ENCODE measurements around the gene MGAT4A. TPM values are rescaled to one million over a fixed set of nuclear protein-coding genes. Genes with fewer than 3 reads are reported as not detected.

The MGAT4A gene
- total RNA-seq, 4 donors from 2014 or later: 4.1 to 11.6 (median 7.1) TPM

DNA sequence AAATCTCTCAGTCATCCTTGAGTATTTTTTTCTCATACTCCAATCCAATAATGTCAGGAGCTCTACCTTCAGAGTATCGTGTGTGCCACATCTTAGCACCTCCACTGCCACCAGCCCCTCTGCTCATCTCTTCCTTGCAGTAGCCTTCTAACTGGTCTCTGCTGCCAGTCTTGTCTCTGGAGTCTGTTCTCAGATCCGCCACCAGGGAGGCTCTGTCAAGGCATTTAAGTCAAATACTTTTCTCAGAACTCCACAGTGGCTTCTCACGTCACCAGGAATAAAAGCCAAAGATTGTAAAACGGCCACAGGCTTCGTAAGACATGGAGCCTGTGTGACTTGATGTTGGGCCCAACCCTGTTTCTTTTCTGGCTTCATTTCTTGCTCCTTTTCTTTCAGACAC lies 115.5 kb downstream of the MGAT4A start:
- WGBS, 2 donors: 87 to 88% methylated on average over 5 of the region's 5 CpGs
- H3K27me3 ChIP-seq: no peaks in the 10 kb centered on the region
- peaks cover 4 to 16% (median 7%) of the 10 kb centered on the region in 3 donors for H3K4me1 ChIP-seq
- intact Hi-C loops (cut with DNase I): no loop called here
- no peak for DNase-seq
- H3K27ac ChIP-seq: no peak overlapping the region
- H3K9me3 ChIP-seq: no peaks in the 10 kb centered on the region
- TF ChIP-seq POLR2A (IDR thresholded peaks at IDR 0.05): no peak
- no peak for TF ChIP-seq CTCF (IDR thresholded peaks at IDR 0.05)
- H3K4me3 ChIP-seq: no peak overlapping the region
- peaks cover 0 to 89% (median 0%) of the 10 kb centered on the region in 3 donors for H3K36me3 ChIP-seq

GRCh38 chr2:98614024-98614739 lies 116.8 kb downstream of the MGAT4A start:
- TF ChIP-seq POLR2A (IDR thresholded peaks at IDR 0.05) (no peak), CTCF (IDR thresholded peaks at IDR 0.05) (no peak)
- Histone ChIP-seq H3K4me3 (no peak overlapping the region), H3K27ac (no peak overlapping the region), H3K27me3 (no peaks in the 10 kb centered on the region), H3K9me3 (no peaks in the 10 kb centered on the region), H3K4me1 (peaks cover 12 to 29% (median 18%) of the 10 kb centered on the region in 3 donors), H3K36me3 (peaks cover 0 to 89% (median 0%) of the 10 kb centered on the region in 3 donors)
- intact Hi-C loops (cut with DNase I): no loop called here
- no peak for DNase-seq
- 92 to 94% methylated on average over 9 of the region's 9 CpGs for WGBS, 2 donors

- no peak for DNase-seq
Observed at GRCh38 chr2:98608962-98609604, 121.8 kb downstream of the MGAT4A start.

DNA sequence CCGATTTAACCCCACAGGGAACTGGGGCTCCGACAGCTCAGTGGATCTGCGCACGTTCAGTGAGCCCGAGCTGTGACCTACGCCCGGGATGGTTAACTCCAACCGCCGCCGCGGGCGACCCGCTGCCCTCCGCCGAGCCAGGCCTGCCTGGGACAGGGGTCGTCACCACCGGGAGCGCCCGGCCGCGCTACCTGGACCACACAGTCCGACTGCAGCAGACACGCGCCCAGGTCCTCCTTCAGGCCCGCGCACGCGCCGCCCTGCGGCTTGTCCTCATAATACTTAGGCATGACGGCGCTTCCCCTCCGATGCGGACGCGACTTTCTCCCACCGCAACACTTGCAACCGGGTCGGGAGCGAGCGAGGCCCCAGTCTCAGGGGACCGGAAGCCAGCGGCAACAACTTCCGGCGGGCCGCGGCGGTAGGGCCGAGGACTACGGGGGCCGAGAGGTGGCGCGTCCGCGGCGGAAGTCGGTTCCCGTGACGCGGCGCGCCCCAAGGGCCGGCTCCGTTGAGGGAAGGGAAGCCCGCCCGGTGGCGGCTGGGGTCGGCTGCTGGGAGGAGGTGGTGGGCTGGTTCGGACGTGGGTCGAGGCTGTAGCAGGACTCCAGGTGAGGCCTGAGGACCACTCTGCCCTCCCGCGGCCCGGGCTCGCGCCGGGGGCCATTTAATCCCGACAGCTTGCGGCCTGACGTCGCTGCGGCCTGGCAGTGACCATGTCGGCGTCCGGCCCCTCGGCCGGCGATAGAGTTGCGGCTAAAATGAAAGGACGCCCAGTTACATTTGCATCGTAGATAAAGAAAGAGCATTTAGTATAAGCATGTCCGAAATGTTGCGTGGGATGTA lies 122.6 kb downstream of the MGAT4A start, which contains the start of the genes COA5 and UNC50:
COA5 (minus strand) TSS at position 397 of the 846 bp plus-strand sequence; CDS start at position 290, 107 bp downstream.
UNC50 (plus strand) TSS at position 474 of the 846 bp plus-strand sequence. CDS start 1,171 bp downstream, outside the sequence.
- Histone ChIP-seq H3K27me3 (no peaks in the 10 kb centered on the region), H3K27ac (peak within 1 kb of the TSS; percentile 94 to 97 (median 96)), H3K4me3 (peak within 1 kb of the TSS; percentile 92 to 99 (median 95)), H3K36me3 (peaks cover 0 to 39% (median 0%) of the 10 kb centered on the region in 3 donors), H3K4me1 (peaks cover 34 to 66% (median 34%) of the 10 kb centered on the region in 3 donors), H3K9me3 (no peaks in the 10 kb centered on the region)
- peak; percentile 33 for DNase-seq
- intact Hi-C loops (cut with DNase I): loop anchor here (5.0 kb wide), 1 partner anchor 41 kb away; no protein-coding TSS in a partner anchor
- 0% methylated on average over 5 to 32 of the region's 93 CpGs for WGBS, 2 donors
- peak in 1 of 6 experiments; percentile 13 for TF ChIP-seq CTCF (IDR thresholded peaks at IDR 0.05)
- peak in 3 of 4 donors; percentile 69 to 86 (median 85) for TF ChIP-seq POLR2A (IDR thresholded peaks at IDR 0.05)

More at GRCh38 chr2:98608962-98609604, 121.8 kb downstream of the MGAT4A start:
- TF ChIP-seq CTCF (IDR thresholded peaks at IDR 0.05) (no peak), POLR2A (IDR thresholded peaks at IDR 0.05) (no peak)
- Histone ChIP-seq H3K4me3 (peak overlapping the region; percentile 92 to 99 (median 95)), H3K27ac (peak overlapping the region; percentile 94 to 97 (median 96)), H3K36me3 (peaks cover 0 to 40% (median 0%) of the 10 kb centered on the region in 3 donors), H3K4me1 (peaks cover 34 to 66% (median 34%) of the 10 kb centered on the region in 3 donors), H3K9me3 (no peaks in the 10 kb centered on the region), H3K27me3 (no peaks in the 10 kb centered on the region)
- intact Hi-C loops (cut with DNase I): loop anchor here (5.0 kb wide), 1 partner anchor 42 kb away; no protein-coding TSS in a partner anchor
- WGBS, 2 donors: 4% methylated on average over 12 to 23 of the region's 29 CpGs

Data from esophagus squamous epithelium (tissue), 5 donors.